ENCODE results near the gene CAPS. TPM values are rescaled to one million over a fixed set of nuclear protein-coding genes. Genes with fewer than 3 reads are reported as not detected.

The CAPS gene
- total RNA-seq, 1 experiment from 2014 or later = 255 TPM

GRCh38 chr19:5943623-5944022 lies 29.6 kb downstream of the CAPS start:
- ATAC-seq = no peak
- DNase-seq = no peak
- intact Hi-C loops (cut with micrococcal nuclease) = no loop called here
- no peak overlapping the region for H3K27ac ChIP-seq (ENCODE audit: low read length)
- H3K4me2 ChIP-seq (ENCODE audit: low read length) = no peak overlapping the region
- no peak overlapping the region for H2AFZ ChIP-seq (ENCODE audit: low read length)
- H3K36me3 ChIP-seq (ENCODE audit: low read depth, low read length) = peaks cover 40% of the 10 kb centered on the region
- H3K9me3 ChIP-seq (ENCODE audit: low read length) = no peaks in the 10 kb centered on the region
- no peak overlapping the region for H3K9ac ChIP-seq (ENCODE audit: low read length)
- no peak overlapping the region for H3K4me3 ChIP-seq (ENCODE audit: low read length)
- H3K9me2 ChIP-seq (replicated peaks; ENCODE audit: low read length) = no peaks in the 10 kb centered on the region
- H3K27me3 ChIP-seq (ENCODE audit: low read length) = no peaks in the 10 kb centered on the region
- no TSS peak for BruUV-seq (replicated peaks)
- H3K79me2 ChIP-seq (ENCODE audit: low read length) = peaks cover 63% of the 10 kb centered on the region
- CTCF ChIA-PET = no interaction called here
- H4K20me1 ChIP-seq (ENCODE audit: low read length) = peaks cover 13% of the 10 kb centered on the region; the same call in 1 of the 2 replicates
- no peaks in the 10 kb centered on the region for H3K4me1 ChIP-seq (ENCODE audit: insufficient read depth, low read length)
- POLR2A ChIA-PET (ENCODE audit: unreplicated experiment) = no interaction called here
- no peaks in the 10 kb centered on the region for H3F3A ChIP-seq (ENCODE audit: low read length, unreplicated experiment)
- TF ChIP-seq CTCF (conservative IDR thresholded peaks at IDR 0.05; ENCODE audit: low read depth, low read length) (no peak), EZH2 (IDR thresholded peaks at IDR 0.05; ENCODE audit: low read length, unreplicated experiment) (no peak), EZH2phosphoT487 (IDR thresholded peaks at IDR 0.05; ENCODE audit: borderline replicate concordance, low read length) (no peak)

GRCh38 chr19:5947435-5947834 lies 33.4 kb downstream of the CAPS start:
- no peaks in the 10 kb centered on the region for H3K27me3 ChIP-seq (ENCODE audit: low read length)
- H4K20me1 ChIP-seq (ENCODE audit: low read length) = peaks cover 27% of the 10 kb centered on the region; the same call in 1 of the 2 replicates
- no peak overlapping the region for H2AFZ ChIP-seq (ENCODE audit: low read length)
- intact Hi-C loops (cut with micrococcal nuclease) = no loop called here
- H3K9me2 ChIP-seq (replicated peaks; ENCODE audit: low read length) = no peaks in the 10 kb centered on the region
- no peak overlapping the region for H3K9ac ChIP-seq (ENCODE audit: low read length)
- TF ChIP-seq EZH2 (IDR thresholded peaks at IDR 0.05; ENCODE audit: low read length, unreplicated experiment) (no peak), EZH2phosphoT487 (IDR thresholded peaks at IDR 0.05; ENCODE audit: borderline replicate concordance, low read length) (no peak), CTCF (conservative IDR thresholded peaks at IDR 0.05; ENCODE audit: low read depth, low read length) (no peak)
- H3K4me2 ChIP-seq (ENCODE audit: low read length) = no peak overlapping the region
- ChIA-PET CTCF (interaction anchor here (0.7 kb wide), 1 partner anchor 23 kb away, joined by 5 read pairs; no protein-coding TSS in a partner anchor), POLR2A (ENCODE audit: unreplicated experiment) (no interaction called here)
- no peaks in the 10 kb centered on the region for H3K4me1 ChIP-seq (ENCODE audit: insufficient read depth, low read length)
- no peaks in the 10 kb centered on the region for H3K9me3 ChIP-seq (ENCODE audit: low read length)
- H3K27ac ChIP-seq (ENCODE audit: low read length) = no peak overlapping the region
- no TSS peak for BruUV-seq (replicated peaks)
- H3K36me3 ChIP-seq (ENCODE audit: low read depth, low read length) = peaks cover 25% of the 10 kb centered on the region
- no peaks in the 10 kb centered on the region for H3F3A ChIP-seq (ENCODE audit: low read length, unreplicated experiment)
- peaks cover 96% of the 10 kb centered on the region for H3K79me2 ChIP-seq (ENCODE audit: low read length)
- ATAC-seq (no peak), DNase-seq (no peak)
- H3K4me3 ChIP-seq (ENCODE audit: low read length) = no peak overlapping the region

- POLR2A ChIA-PET (ENCODE audit: unreplicated experiment) = no interaction called here
These were observed 34.9 kb downstream of the CAPS start for GRCh38 chr19:5948752-5949564.

More at GRCh38 chr19:5948752-5949564, 34.9 kb downstream of the CAPS start:
- CTCF ChIA-PET = no interaction called here
- H3K79me2 ChIP-seq (ENCODE audit: low read length) = peaks cover 97% of the 10 kb centered on the region
- DNase-seq (no peak), ATAC-seq (no peak)
- intact Hi-C loops (cut with micrococcal nuclease) = no loop called here
- H3K4me1 ChIP-seq (ENCODE audit: insufficient read depth, low read length) = no peaks in the 10 kb centered on the region
- H3K36me3 ChIP-seq (ENCODE audit: low read depth, low read length) = peaks cover 25% of the 10 kb centered on the region
- H3K27ac ChIP-seq (ENCODE audit: low read length) = no peak overlapping the region
- H2AFZ ChIP-seq (ENCODE audit: low read length) = no peak overlapping the region
- H3K9ac ChIP-seq (ENCODE audit: low read length) = no peak overlapping the region
- peaks cover 41% of the 10 kb centered on the region for H4K20me1 ChIP-seq (ENCODE audit: low read length)
- H3F3A ChIP-seq (ENCODE audit: low read length, unreplicated experiment) = no peaks in the 10 kb centered on the region
- no peaks in the 10 kb centered on the region for H3K27me3 ChIP-seq (ENCODE audit: low read length)
- BruUV-seq (replicated peaks) = no TSS peak
- no peaks in the 10 kb centered on the region for H3K9me3 ChIP-seq (ENCODE audit: low read length)
- TF ChIP-seq EZH2 (IDR thresholded peaks at IDR 0.05; ENCODE audit: low read length, unreplicated experiment) (no peak), EZH2phosphoT487 (IDR thresholded peaks at IDR 0.05; ENCODE audit: borderline replicate concordance, low read length) (no peak), CTCF (conservative IDR thresholded peaks at IDR 0.05; ENCODE audit: low read depth, low read length) (no peak)
- H3K4me3 ChIP-seq (ENCODE audit: low read length) = no peak overlapping the region
- H3K4me2 ChIP-seq (ENCODE audit: low read length) = no peak overlapping the region
- H3K9me2 ChIP-seq (replicated peaks; ENCODE audit: low read length) = no peaks in the 10 kb centered on the region
